Neuronal stem cell (in vitro differentiated cells): ENCODE data around the gene CDHR4.

Source experiments
- DNase-seq: peaks from one replicate; pipeline ENCODE4 v3.0.0-alpha.2; 2013; ENCODE audit warnings: low spot score
- H2AFZ ChIP-seq: one replicate; pipeline ENCODE4 v1.6.1; 2013; ENCODE audit warnings: mild to moderate bottlenecking, low read length, inconsistent platforms
- H2AK5ac ChIP-seq: 2 replicates; pipeline ENCODE4 v1.6.1; 2013; ENCODE audit warnings: low read depth, mild to moderate bottlenecking, inconsistent platforms, low read length, moderate library complexity, mixed read lengths
- H2BK120ac ChIP-seq: 2 replicates; pipeline ENCODE4 v1.6.1; 2013; ENCODE audit warnings: low read depth, mild to moderate bottlenecking, inconsistent platforms, low read length, moderate library complexity, mixed read lengths
- H2BK12ac ChIP-seq: one replicate; pipeline ENCODE4 v1.6.1; 2013; ENCODE audit warnings: low read length, inconsistent platforms
- H2BK15ac ChIP-seq: 2 replicates; pipeline ENCODE4 v1.6.1; 2013; ENCODE audit warnings: mild to moderate bottlenecking, low read length, inconsistent platforms, mixed read lengths
- H2BK5ac ChIP-seq: one replicate; pipeline ENCODE4 v1.6.1; 2013; ENCODE audit warnings: inconsistent platforms, mild to moderate bottlenecking, low read length, moderate library complexity
- H3K14ac ChIP-seq: one replicate; pipeline ENCODE4 v1.6.1; 2013; ENCODE audit warnings: low read length, inconsistent platforms
- H3K18ac ChIP-seq: 2 replicates; pipeline ENCODE4 v1.6.1; 2013; ENCODE audit warnings: low read length, inconsistent platforms
- H3K23ac ChIP-seq: 2 replicates; pipeline ENCODE4 v1.6.1; 2013; ENCODE audit warnings: low read depth, mild to moderate bottlenecking, mixed read lengths, low read length, inconsistent platforms; ENCODE audit not compliant: poor library complexity
- H3K27ac ChIP-seq: replicated peaks from 3 replicates; pipeline ENCODE4 v1.5.1; 2013; ENCODE audit warnings: low read length, inconsistent platforms
- H3K27me3 ChIP-seq, 3 experiments: 2 replicates each; pipeline ENCODE4 v1.6.1; 2013; ENCODE audit warnings: low read length in 3 of 3, mild to moderate bottlenecking in 2 of 3, inconsistent platforms in 1 of 3, low read depth in 1 of 3, mixed read lengths in 1 of 3, moderate library complexity in 1 of 3; ENCODE audit not compliant: control insufficient read depth in 3 of 3, insufficient read depth in 3 of 3
- H3K36me3 ChIP-seq, 2 donors: replicated peaks in 1 of 2; 2 replicates each; pipeline ENCODE4 v1.6.1; 2013; ENCODE audit warnings: low read length in 2 of 2; ENCODE audit not compliant: control insufficient read depth in 2 of 2, insufficient read depth in 2 of 2
- H3K4ac ChIP-seq: 2 replicates; pipeline ENCODE4 v1.6.1; 2013; ENCODE audit warnings: inconsistent platforms, mild to moderate bottlenecking, low read length, moderate library complexity
- H3K4me1 ChIP-seq, 2 donors: 1 replicate in 1 of 2; 2 replicates in 1 of 2; pipeline ENCODE4 v1.6.1; 2013; ENCODE audit warnings: low read length in 2 of 2, low read depth in 1 of 2; ENCODE audit not compliant: control insufficient read depth in 2 of 2, insufficient read depth in 1 of 2
- H3K4me2 ChIP-seq: one replicate; pipeline ENCODE4 v1.6.1; 2013; ENCODE audit warnings: mild to moderate bottlenecking, low read length, inconsistent platforms; ENCODE audit not compliant: insufficient read depth, poor library complexity, severe bottlenecking
- H3K4me3 ChIP-seq, 2 donors: 2 replicates each; pipeline ENCODE4 v1.5.1; 2013; ENCODE audit warnings: low read length in 2 of 2, mild to moderate bottlenecking in 2 of 2, inconsistent platforms in 1 of 2, moderate library complexity in 1 of 2
- H3K79me1 ChIP-seq: one replicate; pipeline ENCODE4 v1.6.1; 2013; ENCODE audit warnings: low read depth, mild to moderate bottlenecking, inconsistent platforms, low read length, moderate library complexity
- H3K9ac ChIP-seq: one replicate; pipeline ENCODE4 v1.6.1; 2013; ENCODE audit warnings: mild to moderate bottlenecking, low read depth, low read length, inconsistent platforms; ENCODE audit not compliant: poor library complexity
- H3K9me3 ChIP-seq, 2 donors: replicated peaks in 1 of 2; 2 replicates each; pipeline versions ENCODE3 to v1.6.1; 2013; ENCODE audit warnings: low read length in 2 of 2, mild to moderate bottlenecking in 2 of 2, inconsistent platforms in 1 of 2, low read depth in 1 of 2, mixed read lengths in 1 of 2, moderate library complexity in 1 of 2; ENCODE audit not compliant: control insufficient read depth in 2 of 2, insufficient read depth in 1 of 2
- H4K8ac ChIP-seq: one replicate; pipeline ENCODE4 v1.6.1; 2013; ENCODE audit warnings: low read depth, mild to moderate bottlenecking, inconsistent platforms, low read length, moderate library complexity
- H4K91ac ChIP-seq: one replicate; pipeline ENCODE4 v1.6.1; 2013; ENCODE audit warnings: low read length, low read depth, mild to moderate bottlenecking, inconsistent platforms; ENCODE audit not compliant: poor library complexity
- WGBS, 2 donors: extraction: QIAGEN DNeasy Blood & Tissue Kit; methylation state at CpG; one replicate each; pipeline ENCODE4 v1.1.7; 2013; ENCODE audit warnings: missing lambda C conversion rate in 2 of 2, mixed read lengths in 1 of 2; ENCODE audit not compliant: insufficient read length in 2 of 2, insufficient replicate concordance in 1 of 2; ENCODE audit errors: extremely low coverage in 2 of 2; 5-methylcytosine and 5-hydroxymethylcytosine counted together

The CDHR4 gene

GRCh38 chr3:49841806-49842205 is 42.1 kb upstream of the CDHR4 start:
- H3K4ac ChIP-seq, result no peak overlapping the region
- peaks cover 0 to 2% of the 10 kb centered on the region in 2 donors for H3K4me1 ChIP-seq
- H3K79me1 ChIP-seq, result no peaks in the 10 kb centered on the region
- H2BK15ac ChIP-seq, result no peak overlapping the region
- H3K18ac ChIP-seq, result no peak overlapping the region
- H3K9ac ChIP-seq, result no peak overlapping the region
- H2AFZ ChIP-seq, result no peak overlapping the region
- H3K14ac ChIP-seq, result no peak overlapping the region
- H4K8ac ChIP-seq, result no peak overlapping the region
- no peak overlapping the region for H3K23ac ChIP-seq
- H2AK5ac ChIP-seq, result no peak overlapping the region
- no peak overlapping the region for H2BK120ac ChIP-seq
- H3K27ac ChIP-seq, result no peak overlapping the region
- no peak overlapping the region for H3K4me3 ChIP-seq
- no peak for DNase-seq
- H3K9me3 ChIP-seq, result no peaks in the 10 kb centered on the region
- H4K91ac ChIP-seq, result no peak overlapping the region
- H2BK12ac ChIP-seq, result no peak overlapping the region
- H3K27me3 ChIP-seq, result no peaks in the 10 kb centered on the region
- H3K4me2 ChIP-seq, result no peak overlapping the region
- H3K36me3 ChIP-seq, result peaks cover 55 to 84% of the 10 kb centered on the region in 2 donors
- WGBS, 2 donors, result no CpG with 5 or more reads among the region's 7 CpGs
- H2BK5ac ChIP-seq, result no peak overlapping the region

DNA sequence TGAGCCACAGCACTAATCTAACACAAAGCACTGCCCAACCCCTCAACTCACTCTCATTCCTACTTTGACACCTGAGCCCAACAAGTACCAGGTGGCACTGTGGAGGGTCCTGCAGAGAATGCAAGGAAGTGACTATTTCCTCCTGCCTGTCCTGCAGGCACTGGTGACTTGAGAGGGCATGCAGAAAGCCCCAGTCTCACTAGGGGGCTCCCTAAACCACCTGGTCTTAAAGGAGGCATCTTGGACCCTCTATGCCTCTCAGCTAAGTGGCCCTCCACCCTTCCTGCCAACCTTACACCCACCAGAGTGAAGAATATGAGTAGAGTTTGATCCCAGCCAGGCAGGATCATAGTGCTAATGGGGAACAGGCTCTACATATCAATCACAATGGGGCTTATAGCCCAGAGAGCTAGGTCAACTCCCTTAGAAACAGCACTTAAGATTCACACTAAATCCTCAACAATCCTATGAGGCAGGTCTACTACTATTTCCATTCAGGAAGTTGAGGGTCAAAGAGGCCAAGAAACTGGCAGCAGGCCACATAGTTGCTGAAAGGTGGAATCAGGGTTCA is 41.5 kb upstream of the CDHR4 start:
- no peak overlapping the region for H2BK5ac ChIP-seq
- H3K23ac ChIP-seq, result no peak overlapping the region
- H3K4me2 ChIP-seq, result no peak overlapping the region
- no peak overlapping the region for H2BK120ac ChIP-seq
- no peak overlapping the region for H3K18ac ChIP-seq
- peaks cover 53 to 84% of the 10 kb centered on the region in 2 donors for H3K36me3 ChIP-seq
- H3K79me1 ChIP-seq, result no peaks in the 10 kb centered on the region
- H2AK5ac ChIP-seq, result no peak overlapping the region
- no peak overlapping the region for H3K14ac ChIP-seq
- DNase-seq, result peak; percentile 15
- H3K27me3 ChIP-seq, result no peaks in the 10 kb centered on the region
- H3K9ac ChIP-seq, result no peak overlapping the region
- H2BK12ac ChIP-seq, result no peak overlapping the region
- H4K8ac ChIP-seq, result no peak overlapping the region
- no peak overlapping the region for H4K91ac ChIP-seq
- H2BK15ac ChIP-seq, result no peak overlapping the region
- H3K27ac ChIP-seq, result no peak overlapping the region
- H3K4ac ChIP-seq, result no peak overlapping the region
- no peak overlapping the region for H2AFZ ChIP-seq
- no peak overlapping the region for H3K4me3 ChIP-seq
- H3K4me1 ChIP-seq, result peaks cover 0 to 2% of the 10 kb centered on the region in 2 donors
- no peaks in the 10 kb centered on the region for H3K9me3 ChIP-seq

- no peaks in the 10 kb centered on the region for H3K79me1 ChIP-seq
- no peak overlapping the region for H3K4ac ChIP-seq
- no CpG with 5 or more reads among the region's 2 CpGs for WGBS, 2 donors
- H3K4me2 ChIP-seq, result no peak overlapping the region
- no peak overlapping the region for H4K8ac ChIP-seq
- H2BK5ac ChIP-seq, result no peak overlapping the region
- no peak overlapping the region for H3K18ac ChIP-seq
- no peak overlapping the region for H2BK120ac ChIP-seq
- no peaks in the 10 kb centered on the region for H3K27me3 ChIP-seq
- no peak overlapping the region for H2AFZ ChIP-seq
- no peak overlapping the region for H2AK5ac ChIP-seq
- H4K91ac ChIP-seq, result no peak overlapping the region
- no peak overlapping the region for H2BK12ac ChIP-seq
- H3K36me3 ChIP-seq, result peaks cover 49 to 80% of the 10 kb centered on the region in 2 donors
- H3K9me3 ChIP-seq, result no peaks in the 10 kb centered on the region
- H3K4me1 ChIP-seq, result peaks cover 0 to 2% of the 10 kb centered on the region in 2 donors
- no peak overlapping the region for H3K27ac ChIP-seq
- peak overlapping the region; percentile 7 for H3K9ac ChIP-seq
- H3K23ac ChIP-seq, result no peak overlapping the region
- no peak overlapping the region for H2BK15ac ChIP-seq
- no peak overlapping the region for H3K4me3 ChIP-seq
- DNase-seq, result no peak
- no peak overlapping the region for H3K14ac ChIP-seq
These were observed 40.7 kb upstream of the CDHR4 start for GRCh38 chr3:49840388-49840787.

DNA sequence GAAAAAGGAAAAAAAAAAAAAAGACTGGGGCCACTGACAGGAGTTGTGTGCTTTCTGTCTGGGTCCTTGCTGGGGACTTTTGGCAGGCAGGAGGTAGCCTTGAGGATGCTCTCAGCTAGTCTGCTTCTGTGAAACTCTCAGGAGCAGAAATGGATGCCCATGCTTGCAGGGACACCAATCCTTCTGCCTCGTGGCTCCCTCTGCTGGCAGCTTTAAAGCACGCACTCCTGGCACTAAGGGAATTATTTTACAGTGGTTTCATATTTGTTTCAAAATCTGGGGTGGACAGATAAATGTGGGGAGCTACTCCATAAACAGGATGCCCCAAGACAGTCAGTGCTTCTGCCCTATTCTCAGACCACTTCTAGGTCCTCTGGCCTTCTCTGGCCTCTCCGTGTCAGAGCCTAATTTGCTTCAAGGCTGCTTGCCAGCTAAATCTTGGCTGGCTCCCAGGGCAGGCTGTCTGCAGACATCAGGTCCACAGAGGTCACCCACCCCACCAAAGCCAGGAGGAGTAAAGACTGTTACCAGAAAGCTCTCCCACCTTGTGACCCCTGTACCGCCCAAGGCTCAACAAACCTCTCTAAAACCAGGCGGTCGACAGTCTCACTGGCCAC is 39.6 kb upstream of the CDHR4 start:
- no peak overlapping the region for H3K4me3 ChIP-seq
- no peak overlapping the region for H2AFZ ChIP-seq
- H4K91ac ChIP-seq, result no peak overlapping the region
- H3K4me1 ChIP-seq, result peaks cover 0 to 2% of the 10 kb centered on the region in 2 donors
- H3K14ac ChIP-seq, result no peak overlapping the region
- no peak overlapping the region for H2BK5ac ChIP-seq
- H2BK120ac ChIP-seq, result no peak overlapping the region
- no peak overlapping the region for H4K8ac ChIP-seq
- peak; percentile 56 for DNase-seq
- no peaks in the 10 kb centered on the region for H3K79me1 ChIP-seq
- H2BK12ac ChIP-seq, result no peak overlapping the region
- no peak overlapping the region for H2AK5ac ChIP-seq
- no peaks in the 10 kb centered on the region for H3K27me3 ChIP-seq
- H3K36me3 ChIP-seq, result peaks cover 40 to 80% of the 10 kb centered on the region in 2 donors
- H3K4ac ChIP-seq, result no peak overlapping the region
- WGBS, 2 donors, result no CpG with 5 or more reads among the region's 6 CpGs
- no peak overlapping the region for H3K23ac ChIP-seq
- no peak overlapping the region for H3K27ac ChIP-seq
- H3K9me3 ChIP-seq, result no peaks in the 10 kb centered on the region
- no peak overlapping the region for H2BK15ac ChIP-seq
- H3K18ac ChIP-seq, result no peak overlapping the region
- H3K9ac ChIP-seq, result no peak overlapping the region
- H3K4me2 ChIP-seq, result no peak overlapping the region
